Pancreas (tissue), 10 donors: ENCODE results near the gene ZNF17. TPM values are rescaled to one million over a fixed set of nuclear protein-coding genes. Genes with fewer than 3 reads are reported as not detected.
A peak's percentile ranks its signal among the peaks of the same experiment; 100 is the strongest.

ENCODE experiments used
- ATAC-seq, 4 donors: fragments of 200-7000 bp; cut with Tn5 transposase; one replicate each; pipeline versions ENCODE4 v1.8.0 to v1.9.1; 2020; ENCODE audit warnings: mild to moderate bottlenecking in 4 of 4, moderate library complexity in 4 of 4
- DNase-seq, 6 donors: peaks; one replicate each; pipeline ENCODE4 v3.0.0-alpha.2; 2020
- FAIRE-seq: peaks from 2 replicates; lab custom pipeline; 2012; peaks lifted over from hg19 to GRCh38; lab: Jason Lieb, UNC
- H3K27ac ChIP-seq, 4 donors: fragments of 200-600 bp; sonication (generic); 1 replicate in 3 of 4; 2 replicates in 1 of 4; pipeline versions ENCODE4 v1.5.0 to v1.8.0; 2020
- H3K27me3 ChIP-seq, 4 donors: fragments of 200-600 bp; one replicate each; pipeline ENCODE4 v1.8.0; 2021
- H3K36me3 ChIP-seq, 3 donors: fragments of 200-600 bp; sonication (generic) in 1 of 3; one replicate each; pipeline versions ENCODE4 v1.5.0 to v1.8.0; 2020 to 2021
- H3K4me1 ChIP-seq, 3 donors: fragments of 200-600 bp; one replicate each; pipeline ENCODE4 v1.8.0; 2021
- H3K4me3 ChIP-seq, 4 donors: fragments of 200-600 bp; sonication (generic) in 2 of 4; one replicate each; pipeline versions ENCODE4 v1.5.0 to v1.8.0; 2020 to 2021
- H3K9me3 ChIP-seq, 4 donors: fragments of 200-600 bp; one replicate each; pipeline ENCODE4 v1.8.0; 2021
- WGBS, 2 donors: extraction: QIAGEN DNeasy Blood & Tissue Kit; methylation state at CpG; one replicate each; pipeline ENCODE4 v1.1.7; 2013; 5-methylcytosine and 5-hydroxymethylcytosine counted together
- intact Hi-C, 3 donors: fragments of 100-400 bp; cut with DNase I; formaldehyde crosslinking; loops; one replicate each; pipeline versions ENCODE4 v1.11.1 to v1.14.2; 2022
- polyA plus RNA-seq, 2 donors: library from polyadenylated mRNA; stranded (reverse); fragments of 200-250 nt; gene quantifications; one replicate each; pipeline ENCODE4 v1.2.3, GENCODE V29; 2013
- total RNA-seq, 6 donors: library from RNA; stranded (reverse); fragmentation: NEBNext Ultra II Directional in 4 of 6; extraction: Animal tissue kit (Norgen Biotek cat#: 25700) in 4 of 6; gene quantifications; one replicate each; pipeline versions ENCODE4 v1.2.1 to v1.2.4, GENCODE V29; 2021 to 2023
- TF ChIP-seq, protein P1 (sequence below), 4 donors: fragments of 200-600 bp; sonication (generic) in 3 of 4; IDR thresholded peaks; one replicate each; pipeline versions ENCODE4 v1.5.0 to v1.8.0; 2021; ENCODE audit warnings: antibody characterized with exemption in 4 of 4
- donor health status: healthy with polysubstance abuse.
- donor health status: DM: no; HTN: no; CAD: no; lungs with moderate emphysema.
- donor health status: DM: no; HTN: no; CAD: no.
- donor health status: control.
- donor health status: control.
- donor health status: Bipolar disorder and iron deficiency.
- donor health status: DM: yes; HTN: yes; CAD: no.
- donor health status: DM: no; HTN: no; CAD: no.
- donor health status: DM: no; HTN: no; CAD: no.
- donor health status: DM: yes; HTN: yes; CAD: no.

Gene ZNF17
- total RNA-seq (1 to 10 TPM; 3.7 to 6.8 (median 4.7) TPM), polyA plus RNA-seq (1 to 10 TPM; 2.3 to 2.7 TPM)

DNA sequence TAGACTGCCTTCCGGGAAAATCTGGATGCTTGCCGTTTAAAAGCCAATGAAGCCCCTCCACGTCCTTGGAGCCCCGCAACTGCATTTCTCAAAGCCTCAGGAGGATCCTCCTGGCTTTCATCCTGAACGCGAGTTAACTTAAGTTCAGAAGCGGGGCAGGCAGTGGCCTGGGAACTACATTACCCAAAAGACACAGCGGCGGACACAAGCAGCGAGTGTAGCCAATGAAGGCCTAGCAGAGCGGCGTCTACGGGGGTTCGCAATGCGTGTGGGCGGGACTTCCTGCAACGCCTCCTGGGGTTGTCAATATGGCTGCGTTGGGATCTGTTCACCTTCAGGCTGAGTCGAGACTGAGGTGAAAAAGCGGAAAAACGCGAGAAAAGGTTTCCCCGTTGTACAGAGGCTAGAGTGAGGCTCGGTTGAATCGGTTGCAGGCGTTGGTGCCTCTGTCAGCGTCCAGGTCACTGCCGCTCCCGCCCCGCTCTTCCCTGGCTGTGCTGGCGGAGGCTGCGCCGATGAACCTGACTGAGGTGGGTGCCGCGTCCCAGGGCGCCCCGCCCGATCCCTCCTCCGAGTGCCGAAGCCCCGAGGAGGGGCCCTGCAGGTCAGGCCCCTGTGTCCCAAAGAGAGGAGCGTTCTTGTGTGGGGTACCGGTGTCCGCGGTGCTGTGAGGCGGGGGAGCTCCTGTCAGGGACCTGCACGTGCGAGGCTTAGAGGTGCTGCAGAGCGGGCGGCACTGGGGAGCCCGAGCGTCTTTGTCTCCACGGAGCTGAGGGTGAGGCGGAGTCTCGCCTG lies at the start of gene ZNF17:
Gene ZNF17 (plus strand): TSS at position 285 of the 795 bp plus-strand sequence. CDS start 2,455 bp downstream, outside the sequence.
- no peaks in the 10 kb centered on the region for H3K27me3 ChIP-seq
- FAIRE-seq (peak; percentile 92), DNase-seq (peak; percentile 89 to 97 (median 91)), ATAC-seq (peak; percentile 100)
- peak within 1 kb of the TSS; percentile 45 to 97 (median 89) for H3K4me3 ChIP-seq
- peak within 1 kb of the TSS; percentile 10 to 47 (median 32) for H3K27ac ChIP-seq
- TF ChIP-seq, protein P1, sequence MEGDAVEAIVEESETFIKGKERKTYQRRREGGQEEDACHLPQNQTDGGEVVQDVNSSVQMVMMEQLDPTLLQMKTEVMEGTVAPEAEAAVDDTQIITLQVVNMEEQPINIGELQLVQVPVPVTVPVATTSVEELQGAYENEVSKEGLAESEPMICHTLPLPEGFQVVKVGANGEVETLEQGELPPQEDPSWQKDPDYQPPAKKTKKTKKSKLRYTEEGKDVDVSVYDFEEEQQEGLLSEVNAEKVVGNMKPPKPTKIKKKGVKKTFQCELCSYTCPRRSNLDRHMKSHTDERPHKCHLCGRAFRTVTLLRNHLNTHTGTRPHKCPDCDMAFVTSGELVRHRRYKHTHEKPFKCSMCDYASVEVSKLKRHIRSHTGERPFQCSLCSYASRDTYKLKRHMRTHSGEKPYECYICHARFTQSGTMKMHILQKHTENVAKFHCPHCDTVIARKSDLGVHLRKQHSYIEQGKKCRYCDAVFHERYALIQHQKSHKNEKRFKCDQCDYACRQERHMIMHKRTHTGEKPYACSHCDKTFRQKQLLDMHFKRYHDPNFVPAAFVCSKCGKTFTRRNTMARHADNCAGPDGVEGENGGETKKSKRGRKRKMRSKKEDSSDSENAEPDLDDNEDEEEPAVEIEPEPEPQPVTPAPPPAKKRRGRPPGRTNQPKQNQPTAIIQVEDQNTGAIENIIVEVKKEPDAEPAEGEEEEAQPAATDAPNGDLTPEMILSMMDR (IDR thresholded peaks at IDR 0.05), result no peak
- 0 to 1% methylated on average over 55 of the region's 55 CpGs for WGBS, 2 donors
- no peaks in the 10 kb centered on the region for H3K9me3 ChIP-seq
- H3K36me3 ChIP-seq, result peaks cover 0 to 8% (median 0%) of the 10 kb centered on the region in 3 donors
- intact Hi-C loops, result no loop called here
- H3K4me1 ChIP-seq, result peaks cover 0 to 7% (median 5%) of the 10 kb centered on the region in 3 donors

DNA sequence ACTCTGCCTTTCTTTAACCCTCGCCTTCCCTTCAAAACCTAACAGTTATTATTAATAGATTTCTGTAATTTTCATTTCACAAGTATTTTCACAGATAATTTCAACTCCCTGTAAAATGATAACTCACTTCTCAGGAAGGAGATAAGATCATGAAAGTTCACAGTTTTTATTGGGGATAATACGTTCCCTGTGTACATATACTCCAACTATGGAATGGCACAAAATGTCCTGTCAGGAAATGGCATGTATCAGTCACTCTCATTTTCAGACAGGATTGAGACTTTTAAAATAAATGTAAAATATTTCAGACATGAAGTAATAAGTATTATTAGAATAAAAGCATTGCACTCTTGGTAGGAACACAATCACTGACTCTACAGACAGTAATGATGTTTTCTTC lies 48.5 kb upstream of the ZNF17 start:
- 56 to 66% methylated on average over 2 of the region's 2 CpGs for WGBS, 2 donors
- peaks cover 0 to 5% (median 0%) of the 10 kb centered on the region in 3 donors for H3K36me3 ChIP-seq
- no peak for DNase-seq
- FAIRE-seq, result no peak
- intact Hi-C loops, result no loop called here
- no peaks in the 10 kb centered on the region for H3K27me3 ChIP-seq
- no peak for ATAC-seq
- TF ChIP-seq, protein P1 (IDR thresholded peaks at IDR 0.05), result no peak
- peaks cover 3 to 5% (median 3%) of the 10 kb centered on the region in 3 donors for H3K4me1 ChIP-seq
- H3K9me3 ChIP-seq, result no peaks in the 10 kb centered on the region
- H3K4me3 ChIP-seq, result peak overlapping the region in 2 of 4 donors; percentile 76 to 85
- peak overlapping the region; percentile 25 to 92 (median 49) for H3K27ac ChIP-seq

DNA sequence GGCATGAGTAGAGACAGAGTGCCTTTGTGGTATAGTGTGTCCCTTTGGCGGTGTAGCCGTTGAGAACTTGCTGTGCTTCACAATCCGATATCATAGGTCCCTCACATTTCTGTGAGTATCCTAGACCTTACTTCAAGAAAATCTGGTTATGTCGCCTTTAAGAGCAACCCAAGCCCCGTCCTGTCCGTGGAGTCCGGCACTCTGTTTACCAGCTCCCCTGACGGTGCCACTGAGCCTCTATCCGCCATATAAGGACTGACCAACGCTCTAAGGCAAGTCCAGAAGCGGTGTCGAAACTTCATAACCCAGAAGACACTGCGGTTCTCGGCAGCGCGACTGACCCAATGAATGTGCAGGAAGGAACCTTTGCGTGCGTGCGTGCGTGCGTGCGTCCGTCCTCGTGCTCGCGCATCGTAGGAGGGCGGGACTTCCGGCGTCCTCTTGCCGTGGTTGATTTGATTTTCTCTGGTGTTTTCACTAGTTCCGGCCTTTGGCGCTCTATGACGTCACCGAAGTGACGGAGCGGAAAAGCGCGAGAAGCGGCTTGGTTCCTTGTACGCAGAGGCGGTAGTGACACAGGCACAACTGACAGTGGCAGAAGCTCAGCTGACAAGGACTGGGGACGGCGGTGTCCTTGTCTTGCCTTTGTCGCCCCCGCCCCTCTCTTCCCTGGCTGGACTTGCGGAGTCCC lies 47.8 kb upstream of the ZNF17 start, which contains the start of the genes TRAPPC2B and ZNF547:
Gene TRAPPC2B (plus strand): TSS at position 555 of the 691 bp plus-strand sequence. CDS start 1,283 bp downstream, outside the sequence.
Gene ZNF547 (plus strand): TSS at position 555 of the 691 bp plus-strand sequence. CDS start 5,005 bp downstream, outside the sequence.
- Histone ChIP-seq H3K9me3 (no peaks in the 10 kb centered on the region), H3K27me3 (no peaks in the 10 kb centered on the region), H3K4me3 (peak within 1 kb of the TSS; percentile 46 to 85 (median 71)), H3K4me1 (peaks cover 3 to 5% (median 3%) of the 10 kb centered on the region in 3 donors), H3K27ac (peak within 1 kb of the TSS; percentile 72 to 92 (median 84)), H3K36me3 (no peaks in the 10 kb centered on the region)
- FAIRE-seq (peak; percentile 99), DNase-seq (peak; percentile 97 to 99 (median 98)), ATAC-seq (peak; percentile 98 to 100 (median 100))
- 1% methylated on average over 47 of the region's 47 CpGs for WGBS, 2 donors
- intact Hi-C loops, result no loop called here
- TF ChIP-seq, protein P1 (IDR thresholded peaks at IDR 0.05), result no peak

DNA sequence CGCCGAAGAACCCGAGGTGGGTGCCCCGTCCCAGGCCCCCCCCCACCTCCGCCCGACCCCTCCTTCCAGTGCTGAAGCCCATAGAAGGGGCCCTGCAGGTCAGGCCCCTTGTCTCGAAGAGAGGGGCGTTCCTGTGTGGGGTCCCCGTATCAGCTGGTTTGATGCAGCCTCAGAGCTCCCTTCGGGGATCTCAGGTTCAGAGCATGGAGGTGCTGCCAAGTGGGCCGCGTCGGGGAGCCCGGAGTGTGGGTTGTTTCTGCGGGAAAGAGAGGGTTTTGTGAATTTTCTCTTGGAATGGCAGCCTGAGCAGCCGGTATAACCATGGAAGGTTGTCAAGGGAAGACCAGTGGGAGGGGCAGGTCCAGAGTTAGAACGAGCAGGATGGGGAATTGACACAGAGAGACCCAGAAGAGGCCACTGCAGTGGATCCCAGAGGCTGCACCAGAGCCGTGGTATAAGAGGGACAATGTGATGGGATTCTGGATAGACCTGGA lies 47.2 kb upstream of the ZNF17 start:
- DNase-seq (peak in 1 of 6 donors; percentile 10), FAIRE-seq (no peak), ATAC-seq (peak; percentile 3 to 27 (median 4))
- Histone ChIP-seq H3K36me3 (no peaks in the 10 kb centered on the region), H3K4me3 (peak overlapping the region; percentile 46 to 85 (median 71)), H3K27ac (peak overlapping the region; percentile 72 to 92 (median 84)), H3K4me1 (peaks cover 3 to 5% (median 3%) of the 10 kb centered on the region in 3 donors), H3K27me3 (no peaks in the 10 kb centered on the region), H3K9me3 (no peaks in the 10 kb centered on the region)
- 1% methylated on average over 17 to 18 of the region's 18 CpGs for WGBS, 2 donors
- TF ChIP-seq, protein P1 (IDR thresholded peaks at IDR 0.05), result no peak
- intact Hi-C loops, result no loop called here
